Measurements from ENCODE around the gene ZBTB37.
A peak's percentile ranks its signal among the peaks of the same experiment; 100 is the strongest.
"Not testable (repeated sequence)": the region's sequence is repeated elsewhere in the genome, so short reads cannot be mapped to it uniquely, and the experiment has no call there.

The ZBTB37 gene

GRCh38 chr1:173868266-173869020, at the start of gene ZBTB37:
Gene ZBTB37 (plus strand): TSS chr1:173868380. CDS start chr1:173870226, 1,846 bp downstream.
- peak; percentile 25 for DNase-seq (ENCODE audit: low read depth)

DNA sequence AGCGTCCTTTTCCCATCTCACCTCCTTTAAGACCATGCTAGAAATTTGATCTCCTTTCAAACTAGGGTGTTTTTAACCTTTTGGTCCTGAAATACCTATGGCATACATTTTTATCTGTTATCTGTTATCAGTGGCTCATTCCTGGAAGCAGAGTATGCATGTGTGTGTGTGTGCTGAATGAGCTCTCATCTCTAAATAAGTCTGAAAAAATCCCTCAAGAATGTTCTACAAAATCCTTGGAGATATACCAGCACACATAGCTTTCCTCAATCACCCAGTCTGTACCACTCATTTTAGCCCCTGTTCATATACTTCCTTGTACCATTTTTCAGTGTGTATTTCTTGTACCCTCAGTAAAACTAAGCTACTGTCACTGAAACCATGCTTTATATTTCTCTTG, 49.7 kb upstream of the ZBTB37 start:
- DNase-seq (ENCODE audit: low read depth), result no peak

DNA sequence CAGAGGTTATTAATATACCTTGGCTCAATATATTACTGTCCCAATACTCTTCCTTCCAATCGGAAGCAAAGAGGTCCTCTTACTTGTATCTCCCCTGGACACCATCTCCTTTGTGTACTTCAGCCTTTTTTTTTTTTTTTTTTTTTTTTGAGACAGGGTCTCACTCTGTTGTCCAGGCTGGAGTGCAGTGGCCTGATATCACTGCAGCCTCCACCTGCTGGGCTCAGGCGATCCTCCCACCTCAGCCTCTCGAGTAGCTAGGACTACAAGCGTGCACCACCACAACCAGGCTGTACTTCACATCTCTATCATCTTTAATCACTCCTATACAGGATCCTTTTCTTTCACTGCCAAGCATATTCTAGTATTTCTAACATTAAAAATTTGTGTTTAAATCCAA, 46.5 kb upstream of the ZBTB37 start:
- DNase-seq (ENCODE audit: low read depth), result no peak

- DNase-seq (ENCODE audit: low read depth), result no peak
Observed at GRCh38 chr1:173823781-173824314, 44.3 kb upstream of the ZBTB37 start.

GRCh38 chr1:173824315-173825081, 43.7 kb upstream of the ZBTB37 start, which contains the start of the genes CENPL and DARS2:
Gene CENPL (minus strand): TSS chr1:173824883. CDS start chr1:173811299, 13,584 bp downstream.
Gene DARS2 (plus strand): TSS chr1:173824673. CDS start chr1:173825230, 557 bp downstream.
- peak; percentile 98 for DNase-seq (ENCODE audit: low read depth)

DNA sequence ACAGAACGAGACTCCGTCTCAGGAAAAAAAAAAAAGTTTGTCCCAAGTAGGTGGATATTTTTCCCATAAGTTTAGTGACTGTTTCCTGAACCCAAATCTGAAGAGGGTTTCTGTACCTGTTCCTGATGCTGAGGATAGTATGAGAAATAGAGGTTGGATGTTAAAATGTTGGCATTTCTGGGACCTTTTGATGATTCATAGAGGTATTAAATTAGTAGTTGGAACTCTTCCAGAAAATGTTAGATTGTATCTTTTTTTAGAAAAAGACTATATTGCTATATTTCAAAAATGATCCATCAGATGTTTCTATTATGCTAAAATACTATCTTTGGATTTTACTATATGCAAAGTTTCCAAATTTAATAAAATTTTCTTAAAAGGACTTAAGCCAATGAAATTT, 40.6 kb upstream of the ZBTB37 start:
- DNase-seq (ENCODE audit: low read depth), result no peak

DNA sequence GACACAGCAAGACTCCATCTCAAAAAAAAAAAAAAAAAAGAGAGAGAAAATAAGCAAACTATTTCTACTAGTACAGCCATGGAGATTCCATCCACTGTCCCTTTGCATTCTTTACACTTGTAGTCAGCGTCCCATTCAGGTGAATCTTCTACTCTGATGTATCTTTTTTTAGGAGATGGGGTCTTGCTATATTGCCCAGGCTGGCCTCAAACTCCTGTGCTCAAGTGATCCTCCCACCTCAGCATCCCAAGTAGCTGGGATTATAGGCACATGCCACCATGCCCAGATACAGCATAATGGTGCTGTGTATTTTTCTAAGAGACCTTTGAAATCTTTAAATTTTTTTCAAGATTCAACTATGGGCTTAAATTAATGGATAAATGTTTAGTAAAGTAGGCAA, 35.4 kb upstream of the ZBTB37 start:
- DNase-seq (ENCODE audit: low read depth), result no peak

DNA sequence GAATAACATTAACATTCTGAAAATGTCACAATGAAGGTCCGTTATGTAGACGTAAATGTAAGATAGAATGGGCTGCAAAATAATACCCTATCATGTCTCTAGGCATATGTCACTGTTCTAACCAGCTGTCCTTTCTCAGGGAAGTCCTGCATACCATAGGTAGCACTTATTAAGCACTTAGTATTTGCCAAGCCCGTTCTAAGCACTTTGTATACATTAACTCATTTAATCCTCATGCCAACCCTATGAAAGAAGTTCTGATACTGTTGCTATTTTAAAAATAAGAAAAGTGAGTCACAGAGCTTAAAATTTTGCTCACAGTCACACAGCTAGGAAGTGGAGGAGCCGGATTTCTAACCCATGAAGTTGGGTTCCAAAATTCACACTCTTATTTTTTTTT, 16.1 kb upstream of the ZBTB37 start:
- DNase-seq (ENCODE audit: low read depth), result no peak

DNA sequence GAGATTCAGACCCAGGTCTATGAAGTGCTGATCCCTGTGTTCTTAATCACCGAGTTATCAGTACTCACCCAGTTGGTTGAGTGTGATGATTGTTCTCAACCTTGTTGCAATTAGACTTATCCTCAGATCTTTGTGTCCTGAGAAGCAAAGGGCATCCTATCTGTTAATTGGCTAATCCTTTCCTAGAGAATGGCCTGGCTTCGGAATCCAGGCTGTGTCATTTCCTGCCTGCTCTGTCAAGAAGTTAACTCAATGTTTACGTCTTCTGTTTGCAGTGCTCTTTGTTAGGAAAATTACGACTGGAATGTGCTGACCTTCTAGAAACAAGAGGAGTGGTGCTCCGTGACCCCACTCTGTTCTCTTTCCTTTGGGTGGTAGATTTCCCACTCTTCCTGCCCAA, 15.1 kb upstream of the ZBTB37 start:
- no peak for DNase-seq (ENCODE audit: low read depth)

GRCh38 chr1:173856014-173856413, 12.2 kb upstream of the ZBTB37 start:
- no peak for DNase-seq (ENCODE audit: low read depth)

DNA sequence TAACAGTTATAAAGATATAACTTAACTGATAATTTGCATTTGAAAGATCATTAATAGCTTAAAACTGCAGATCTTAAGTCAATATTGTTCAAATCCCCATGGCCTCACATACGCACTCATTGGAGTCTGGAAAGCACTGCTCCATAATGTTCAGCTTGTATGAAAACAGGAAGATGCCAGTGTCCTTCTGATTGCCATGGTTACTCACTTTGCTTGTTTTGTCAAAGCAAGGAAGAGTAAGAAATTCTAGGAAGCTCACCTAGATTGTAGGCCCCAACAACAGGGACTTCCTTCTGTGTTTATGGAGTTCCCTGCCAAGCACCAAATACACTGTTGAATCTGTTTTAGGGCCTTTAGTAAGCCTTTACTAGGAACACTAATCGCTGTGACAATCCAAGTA, 11.3 kb upstream of the ZBTB37 start:
- DNase-seq (ENCODE audit: low read depth), result no peak

DNA sequence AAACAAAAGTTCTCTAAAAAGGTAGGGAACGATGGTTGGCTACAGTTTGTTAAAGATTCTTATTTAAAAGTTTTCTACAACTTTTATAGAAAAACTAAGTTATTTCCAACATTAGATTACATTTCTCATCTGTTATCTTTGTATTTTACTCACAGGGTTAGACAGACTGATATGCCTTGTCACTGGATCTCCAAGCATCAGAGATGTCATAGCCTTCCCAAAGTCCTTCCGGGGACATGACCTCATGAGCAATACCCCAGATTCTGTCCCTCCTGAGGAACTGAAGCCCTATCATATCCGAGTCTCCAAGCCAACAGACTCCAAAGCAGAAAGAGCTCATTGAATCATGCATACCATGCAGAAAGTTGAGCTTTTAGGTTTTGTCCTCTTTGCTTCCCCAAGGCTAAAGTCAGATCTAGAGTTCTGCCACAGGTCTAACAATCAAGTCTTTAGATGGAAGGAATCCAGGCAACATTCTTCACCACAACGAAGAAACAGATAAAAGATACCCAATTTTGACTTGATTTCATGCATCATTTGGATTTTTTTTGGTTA, 10.7 kb upstream of the ZBTB37 start:
- no peak for DNase-seq (ENCODE audit: low read depth)

DNA sequence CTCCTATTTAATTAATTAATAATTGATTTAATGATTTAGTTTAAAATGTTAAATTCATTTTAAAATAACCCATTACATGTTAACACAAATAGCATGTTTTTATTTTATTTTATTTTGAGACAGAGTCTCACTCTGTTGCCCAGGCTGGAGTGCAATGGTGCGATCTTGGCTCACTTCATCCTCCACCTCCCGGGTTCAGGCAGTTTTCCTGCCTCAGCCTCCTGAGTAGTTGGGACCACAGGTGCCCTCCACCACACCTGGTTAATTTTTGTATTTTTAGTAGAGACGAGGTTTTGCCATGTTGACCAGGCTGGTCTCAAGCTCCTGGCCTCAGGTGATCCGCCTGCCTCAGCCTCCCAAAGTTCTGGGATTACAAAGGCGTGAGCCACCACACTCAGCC, 8.6 kb upstream of the ZBTB37 start:
- DNase-seq (ENCODE audit: low read depth), result not testable (repeated sequence)

DNA sequence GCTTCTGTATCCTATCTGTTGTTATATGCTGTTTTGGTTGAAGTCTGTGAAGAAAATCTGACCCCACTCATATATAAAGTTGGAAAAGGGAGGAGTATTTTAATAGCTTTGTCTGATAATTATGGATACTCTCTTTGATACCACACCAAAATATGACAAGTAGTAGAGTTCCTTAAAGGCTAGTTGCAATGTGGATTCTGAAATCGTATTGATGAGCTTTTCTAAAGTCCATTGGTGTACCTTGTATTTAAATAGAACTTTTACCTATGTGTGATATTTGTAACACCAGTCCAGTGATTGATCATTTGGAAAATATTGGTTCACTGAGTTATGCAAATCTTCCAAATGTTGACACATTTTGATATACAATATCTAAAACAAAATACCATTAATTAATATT, 8.1 kb upstream of the ZBTB37 start:
- no peak for DNase-seq (ENCODE audit: low read depth)

DNA sequence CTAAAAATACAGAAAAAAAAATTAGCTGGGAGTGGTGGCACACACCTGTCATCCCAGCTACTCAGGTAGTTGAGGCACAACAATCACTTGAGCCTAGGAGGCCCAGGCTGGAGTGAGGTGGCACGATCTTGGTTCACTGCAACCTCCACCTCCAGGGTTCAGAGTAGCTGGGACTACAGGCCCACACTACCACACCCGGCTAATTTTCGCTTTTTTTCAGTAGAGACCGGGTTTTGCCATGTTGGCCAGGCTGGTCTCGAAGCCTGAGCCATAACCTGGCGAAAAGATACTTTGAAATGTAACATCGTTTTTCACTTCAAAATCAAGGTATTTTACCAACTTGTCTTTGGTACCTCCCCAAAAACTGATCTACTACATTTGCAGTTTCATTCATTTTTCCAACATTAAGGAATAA, 6.4 kb upstream of the ZBTB37 start:
- DNase-seq (ENCODE audit: low read depth), result no peak

- DNase-seq (ENCODE audit: low read depth), result not testable (repeated sequence)
Observed at GRCh38 chr1:173862146-173862768, 5.9 kb upstream of the ZBTB37 start.

DNA sequence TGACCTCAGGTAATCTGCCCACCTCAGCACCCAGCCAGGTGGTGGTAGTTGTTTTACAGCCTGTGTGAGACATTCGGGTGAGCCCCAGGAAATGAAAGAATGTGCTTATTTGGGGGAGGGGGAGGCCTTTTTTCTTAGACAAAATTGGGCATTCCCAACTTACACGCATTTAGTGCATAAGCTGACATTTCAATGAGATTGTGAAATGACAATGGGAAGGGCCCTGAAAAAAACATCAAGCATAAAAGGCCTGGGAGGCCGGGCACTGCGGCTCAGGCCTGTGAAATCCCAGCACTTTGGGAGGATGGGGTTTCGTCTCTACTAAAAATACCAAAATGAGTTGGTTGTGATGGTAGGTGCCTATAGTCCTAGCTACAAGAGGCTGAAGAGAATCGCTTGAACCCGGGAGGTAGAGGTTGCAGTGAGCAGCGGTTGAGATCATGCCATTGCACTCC, 5.4 kb upstream of the ZBTB37 start:
- DNase-seq (ENCODE audit: low read depth), result no peak

DNA sequence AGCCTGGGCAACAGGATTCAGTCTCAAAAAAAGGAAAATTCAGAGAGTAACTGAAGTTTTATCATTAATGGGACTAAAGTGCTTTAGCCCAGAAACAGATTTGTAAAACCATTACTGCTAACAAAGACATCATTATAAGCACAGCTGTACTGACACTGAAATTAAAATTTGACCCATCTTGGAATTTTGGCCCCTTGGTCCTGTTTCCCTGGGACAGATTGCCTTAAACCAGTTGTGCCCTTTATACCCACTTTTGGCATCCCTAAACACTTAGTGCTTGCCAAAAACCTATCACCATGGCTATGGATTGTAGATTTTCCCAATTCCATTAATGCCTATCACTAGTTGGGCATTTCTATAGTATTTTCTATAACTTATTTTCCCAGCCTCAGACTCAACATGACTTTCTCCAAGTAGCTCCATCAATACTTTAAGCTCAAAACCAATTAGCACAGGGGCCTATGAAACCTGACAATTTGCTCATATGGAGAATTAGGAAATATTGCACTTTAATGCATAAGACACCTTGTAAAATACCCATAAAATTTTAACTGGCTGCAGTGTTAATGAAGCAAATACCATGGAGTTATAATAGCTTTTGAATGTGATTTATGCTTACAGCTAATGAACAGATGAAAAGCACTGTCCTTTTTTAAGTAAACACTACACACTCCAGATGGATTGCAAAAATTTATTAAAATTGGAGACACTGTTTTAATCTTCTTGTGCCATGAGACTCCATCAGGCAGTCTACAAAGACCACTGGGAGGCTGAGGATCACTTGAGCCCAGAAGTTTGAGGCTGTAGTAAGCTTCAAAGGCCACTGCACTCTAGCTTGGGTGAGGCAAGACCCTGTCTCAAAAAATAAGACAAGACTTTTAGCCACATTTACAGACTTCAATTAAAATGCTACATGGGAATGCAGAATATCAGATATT, 4.7 kb upstream of the ZBTB37 start:
- no peak for DNase-seq (ENCODE audit: low read depth)

DNA sequence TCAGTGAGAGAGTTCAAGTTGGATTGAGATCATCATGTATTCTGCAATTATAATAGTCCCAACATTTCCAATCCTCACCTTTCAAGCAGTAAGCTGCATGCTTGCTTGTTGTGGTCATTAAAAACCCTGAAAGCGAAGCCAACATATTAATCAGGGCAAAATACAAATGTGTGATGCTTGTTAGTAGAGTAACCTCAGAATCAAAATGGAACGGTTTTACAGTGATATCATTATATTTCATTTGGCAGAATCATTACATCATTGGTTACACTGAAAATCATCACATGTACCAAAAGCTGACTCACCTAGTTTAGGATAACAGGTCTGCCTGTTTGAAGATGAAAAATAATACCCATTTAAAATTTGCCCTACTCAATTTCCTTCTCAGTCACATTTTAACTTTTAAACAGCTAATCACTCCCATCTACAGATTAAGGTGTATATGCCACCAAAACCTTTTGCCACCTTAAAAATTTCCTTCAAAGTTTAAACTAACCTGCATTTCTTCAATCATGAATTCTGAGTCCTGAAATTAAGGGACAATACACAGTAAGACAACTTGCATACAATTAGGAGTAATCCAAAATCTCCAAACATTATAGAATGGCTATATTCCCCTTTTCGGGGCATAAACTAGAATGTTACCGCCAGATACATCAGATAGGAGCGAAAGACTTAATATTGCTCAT, 3.9 kb upstream of the ZBTB37 start:
- DNase-seq (ENCODE audit: low read depth), result no peak

- no peak for DNase-seq (ENCODE audit: low read depth)
Observed at GRCh38 chr1:173865468-173866164, 2.6 kb upstream of the ZBTB37 start.
